ENCODE data around the gene FRMPD2. TPM values are rescaled to one million over a fixed set of nuclear protein-coding genes. Genes with fewer than 3 reads are reported as not detected.

The FRMPD2 gene
- total and polyA plus RNA-seq, 2 donors (not counting 3 experiments of a cell fraction or from before 2014, with no cell fraction given) = 0.42 TPM; not detected in 1

GRCh38 chr10:48317321-48317990 lies 43.0 kb upstream of the FRMPD2 start:
- dilution Hi-C loops (cut with MboI; ENCODE audit: extremely low pct_ligation_motif_present, low sequenced_read_pairs) = no loop called here
- Histone ChIP-seq H3K27ac (ENCODE audit: insufficient read depth, low read depth, low read length) (no peak overlapping the region), H3K27me3 (ENCODE audit: control insufficient read depth in 2 of 2, insufficient read depth in 2 of 2, low read length in 2 of 2) (no peaks in the 10 kb centered on the region), H3K4me2 (ENCODE audit: insufficient read depth, low read length) (no peak overlapping the region), H3K79me2 (ENCODE audit: control insufficient read depth, insufficient read depth, low read length) (peaks cover 74% of the 10 kb centered on the region), H3K4me1 (ENCODE audit: control insufficient read depth, extremely low read depth, insufficient read depth, low read length) (no peaks in the 10 kb centered on the region), H3K36me3 (ENCODE audit: control insufficient read depth in 2 of 2, extremely low read depth in 1 of 2, insufficient read depth in 2 of 2, low read length in 2 of 2) (no peaks in the 10 kb centered on the region), H3K4me3 (replicated peaks in 1 of 3; ENCODE audit: insufficient read depth in 1 of 3, low read depth in 1 of 3, low read length in 3 of 3) (no peak overlapping the region), H3K9me1 (replicated peaks; ENCODE audit: control insufficient read depth, extremely low read depth, insufficient read depth, low read length) (no peaks in the 10 kb centered on the region), H3K9ac (replicated peaks; ENCODE audit: extremely low read depth, insufficient read depth, low read length) (no peak overlapping the region), H3K9me3 (replicated peaks; ENCODE audit: control insufficient read depth, insufficient read depth, low read length) (no peaks in the 10 kb centered on the region), H2AFZ (ENCODE audit: low read depth, low read length) (no peak overlapping the region), H4K20me1 (replicated peaks; ENCODE audit: control insufficient read depth, extremely low read depth, insufficient read depth, low read length) (peaks cover 14% of the 10 kb centered on the region)
- FAIRE-seq (no peak), DNase-seq (ENCODE audit: low read depth, low spot score) (peak; percentile 8)
- BruUV-seq (replicated peaks) = no TSS peak
- ChIA-PET POLR2A (interaction anchor here (0.7 kb wide), 1 partner anchor 10 kb away, joined by 3 read pairs; no protein-coding TSS in a partner anchor), CTCF (no interaction called here)
- TF ChIP-seq JUN (IDR thresholded peaks at IDR 0.05; ENCODE audit: borderline replicate concordance, insufficient read depth, insufficient read length, low read depth) (no peak), CTCF (IDR thresholded peaks at IDR 0.05; ENCODE audit: extremely low read depth in 1 of 2, insufficient read depth in 1 of 2, low read depth in 1 of 2, low read length in 2 of 2) (no peak), EZH2 (IDR thresholded peaks at IDR 0.05; ENCODE audit: borderline replicate concordance, low read depth, low read length, severe bottlenecking) (no peak), POLR2AphosphoS5 (IDR thresholded peaks at IDR 0.05; ENCODE audit: insufficient read depth, low read depth, low read length) (no peak), GATA2 (IDR thresholded peaks at IDR 0.05; ENCODE audit: insufficient read depth, insufficient read length, low read depth, low read length) (no peak), MYC (IDR thresholded peaks at IDR 0.05; ENCODE audit: low read depth, low read length) (no peak), POLR2A (IDR thresholded peaks at IDR 0.05; ENCODE audit: low read depth, low read length) (no peak)
- intact Hi-C loops (cut with micrococcal nuclease) = no loop called here

All from endothelial cell of umbilical vein (primary cell).